Stimulated activated naive CD4-positive, alpha-beta T cell treated with Interleukin-2 at 50 U/mL for 16 hours (primary cell): ENCODE measurements around the gene ATXN1.
"Not testable (repeated sequence)": the region's sequence is repeated elsewhere in the genome, so short reads cannot be mapped to it uniquely, and the experiment has no call there.

Experiments used
- DNase-seq: peaks from one replicate; lab custom pipeline; 2025; lab: John Stamatoyannopoulos, UW

The ATXN1 gene

GRCh38 chr6:16383607-16384206 is 377.6 kb downstream of the ATXN1 start:
- no peak for DNase-seq

- DNase-seq = not testable (repeated sequence)
Observed at GRCh38 chr6:16381968-16382367, 379.3 kb downstream of the ATXN1 start.

GRCh38 chr6:16380220-16380809 is 380.9 kb downstream of the ATXN1 start:
- no peak for DNase-seq

- DNase-seq = not testable (repeated sequence)
Observed at GRCh38 chr6:16378360-16378759, 382.9 kb downstream of the ATXN1 start.

- DNase-seq = no peak
Observed at GRCh38 chr6:16377470-16377869, 383.8 kb downstream of the ATXN1 start.

GRCh38 chr6:16375843-16376242 is 385.4 kb downstream of the ATXN1 start:
- no peak for DNase-seq

- no peak for DNase-seq
Observed at GRCh38 chr6:16375206-16375605, 386.1 kb downstream of the ATXN1 start.

- no peak for DNase-seq
Observed at GRCh38 chr6:16374461-16375200, 386.6 kb downstream of the ATXN1 start.

- no peak for DNase-seq
Observed at GRCh38 chr6:16374016-16374415, 387.2 kb downstream of the ATXN1 start.

- no peak for DNase-seq
Observed at GRCh38 chr6:16372029-16372776, 389.1 kb downstream of the ATXN1 start.

- DNase-seq = no peak
Observed at GRCh38 chr6:16371401-16371800, 389.9 kb downstream of the ATXN1 start.

- no peak for DNase-seq
Observed at GRCh38 chr6:16370943-16371342, 390.3 kb downstream of the ATXN1 start.

GRCh38 chr6:16369989-16370388 is 391.3 kb downstream of the ATXN1 start:
- DNase-seq = no peak

GRCh38 chr6:16369140-16369745 is 392.0 kb downstream of the ATXN1 start:
- no peak for DNase-seq

GRCh38 chr6:16367571-16367970 is 393.7 kb downstream of the ATXN1 start:
- no peak for DNase-seq

- DNase-seq = no peak
Observed at GRCh38 chr6:16363749-16364148, 397.5 kb downstream of the ATXN1 start.

- no peak for DNase-seq
Observed at GRCh38 chr6:16362819-16363589, 398.3 kb downstream of the ATXN1 start.

- DNase-seq = no peak
Observed at GRCh38 chr6:16362296-16362695, 399.0 kb downstream of the ATXN1 start.

GRCh38 chr6:16361861-16362260 is 399.4 kb downstream of the ATXN1 start:
- DNase-seq = no peak

GRCh38 chr6:16361121-16361520 is 400.1 kb downstream of the ATXN1 start:
- DNase-seq = no peak

GRCh38 chr6:16360365-16360764 is 400.9 kb downstream of the ATXN1 start:
- DNase-seq = no peak
